Measurements from ENCODE around the gene MLPH. TPM values are rescaled to one million over a fixed set of nuclear protein-coding genes. Genes with fewer than 3 reads are reported as not detected.

MLPH gene
- total and polyA plus RNA-seq, 2 donors (not counting 1 experiment from before 2014, with no cell fraction given), result not detected

DNA sequence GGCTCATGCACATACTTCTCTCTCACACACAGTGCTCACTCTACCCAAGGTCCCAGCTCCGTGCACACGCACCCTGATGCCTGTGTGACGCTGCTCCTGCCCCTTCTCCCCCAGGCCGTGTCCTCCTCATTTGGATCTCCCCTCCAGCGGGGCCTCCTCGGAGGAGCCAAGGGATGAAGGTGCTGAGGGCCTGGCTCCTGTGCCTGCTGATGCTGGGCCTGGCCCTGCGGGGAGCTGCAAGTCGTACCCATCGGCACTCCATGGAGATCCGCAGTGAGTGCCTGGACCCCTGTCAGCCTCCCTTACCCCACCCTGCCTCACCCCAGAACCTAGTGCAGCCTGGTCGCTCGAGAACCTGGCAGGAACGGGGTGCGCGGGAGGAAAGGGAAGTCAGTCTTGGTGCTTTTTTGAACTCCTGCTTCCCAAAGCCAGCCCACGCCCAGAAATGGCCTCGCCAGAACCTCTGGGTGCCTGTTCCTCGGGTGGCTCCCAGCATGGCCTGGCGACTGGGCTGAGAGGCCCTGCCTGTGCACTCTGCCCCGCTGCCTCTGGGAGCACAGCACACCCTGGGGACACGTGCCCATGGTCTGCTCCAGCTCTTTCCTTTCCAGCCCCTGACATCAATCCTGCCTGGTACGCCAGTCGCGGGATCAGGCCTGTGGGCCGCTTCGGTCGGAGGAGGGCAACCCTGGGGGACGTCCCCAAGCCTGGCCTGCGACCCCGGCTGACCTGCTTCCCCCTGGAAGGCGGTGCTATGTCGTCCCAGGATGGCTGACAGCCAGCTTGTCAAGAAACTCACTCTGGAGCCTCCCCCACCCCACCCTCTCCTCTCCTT lies 79.6 kb downstream of the MLPH start, which contains the start of gene PRLH:
Gene PRLH, plus strand, starts transcription at position 174 of the 835 bp plus-strand sequence. Its CDS starts 0 bp downstream, at position 174.
- ATAC-seq (ENCODE audit: low read depth) (no peak), DNase-seq (no peak)
- Mint-ChIP-seq H3K27me3 (peaks cover 16% of the 10 kb centered on the region), H3K9me3 (ENCODE audit: insufficient read depth) (peaks cover 4% of the 10 kb centered on the region), H3K4me1 (peaks cover under 1% of the 10 kb centered on the region), H3K4me3 (no peak within 1 kb of the TSS), H3K27ac (no peak within 1 kb of the TSS)
- H3K9ac ChIP-seq (ENCODE audit: low read length), result no peak within 1 kb of the TSS
- H3K79me2 ChIP-seq (ENCODE audit: control insufficient read depth, insufficient read depth, low read length), result no peaks in the 10 kb centered on the region
- H3K27ac ChIP-seq (ENCODE audit: low read length in 2 of 2), result no peak within 1 kb of the TSS
- 80% methylated on average over 27 of the region's 32 CpGs for WGBS (ENCODE audit: insufficient coverage)
- ChIA-PET CTCF (interaction anchor here (0.8 to 1.2 kb wide), 2 partner anchors 10 to 54 kb away, joined by 3 read pairs; no protein-coding TSS in a partner anchor), POLR2A (no interaction called here)
- H3K9me3 ChIP-seq (ENCODE audit: control extremely low read depth in 1 of 3, control insufficient read depth in 2 of 3, insufficient read depth in 1 of 3, low read length in 2 of 3), result peaks cover 0 to 11% (median 3%) of the 10 kb centered on the region in 3 donors
- no peak within 1 kb of the TSS for H3K4me2 ChIP-seq (replicated peaks; ENCODE audit: low read depth, low read length, poor library complexity, severe bottlenecking)
- no peak within 1 kb of the TSS for H2AFZ ChIP-seq (ENCODE audit: insufficient read depth, low read depth, low read length, poor library complexity, severe bottlenecking)
- H3K27me3 ChIP-seq (replicated peaks in 1 of 4; ENCODE audit: control extremely low read depth in 1 of 4, control insufficient read depth in 3 of 4, insufficient read depth in 4 of 4, low read length in 3 of 4), result peaks cover 0 to 13% (median 2%) of the 10 kb centered on the region in 4 experiments
- intact Hi-C loops (cut with micrococcal nuclease), result no loop called here
- no peaks in the 10 kb centered on the region for H4K20me1 ChIP-seq (ENCODE audit: control insufficient read depth, insufficient read depth, low read length, poor library complexity, severe bottlenecking)
- no peak within 1 kb of the TSS for H3K4me3 ChIP-seq (ENCODE audit: control extremely low read depth in 1 of 5, extremely low read depth in 1 of 5, insufficient read depth in 1 of 5, low read depth in 2 of 5, low read length in 4 of 5)
- no peaks in the 10 kb centered on the region for H3K36me3 ChIP-seq (replicated peaks in 1 of 2; ENCODE audit: control extremely low read depth in 1 of 2, control insufficient read depth in 1 of 2, extremely low read depth in 1 of 2, insufficient read depth in 2 of 2, low read length in 1 of 2)
- H3K4me1 ChIP-seq (ENCODE audit: control insufficient read depth in 2 of 2, insufficient read depth in 2 of 2, low read length in 2 of 2), result peaks cover 0 to under 1% of the 10 kb centered on the region in 2 donors
- TF ChIP-seq, protein P1, sequence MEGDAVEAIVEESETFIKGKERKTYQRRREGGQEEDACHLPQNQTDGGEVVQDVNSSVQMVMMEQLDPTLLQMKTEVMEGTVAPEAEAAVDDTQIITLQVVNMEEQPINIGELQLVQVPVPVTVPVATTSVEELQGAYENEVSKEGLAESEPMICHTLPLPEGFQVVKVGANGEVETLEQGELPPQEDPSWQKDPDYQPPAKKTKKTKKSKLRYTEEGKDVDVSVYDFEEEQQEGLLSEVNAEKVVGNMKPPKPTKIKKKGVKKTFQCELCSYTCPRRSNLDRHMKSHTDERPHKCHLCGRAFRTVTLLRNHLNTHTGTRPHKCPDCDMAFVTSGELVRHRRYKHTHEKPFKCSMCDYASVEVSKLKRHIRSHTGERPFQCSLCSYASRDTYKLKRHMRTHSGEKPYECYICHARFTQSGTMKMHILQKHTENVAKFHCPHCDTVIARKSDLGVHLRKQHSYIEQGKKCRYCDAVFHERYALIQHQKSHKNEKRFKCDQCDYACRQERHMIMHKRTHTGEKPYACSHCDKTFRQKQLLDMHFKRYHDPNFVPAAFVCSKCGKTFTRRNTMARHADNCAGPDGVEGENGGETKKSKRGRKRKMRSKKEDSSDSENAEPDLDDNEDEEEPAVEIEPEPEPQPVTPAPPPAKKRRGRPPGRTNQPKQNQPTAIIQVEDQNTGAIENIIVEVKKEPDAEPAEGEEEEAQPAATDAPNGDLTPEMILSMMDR (IDR thresholded peaks at IDR 0.05), result no peak
- no peak for TF ChIP-seq EZH2 (IDR thresholded peaks at IDR 0.05; ENCODE audit: borderline replicate concordance, insufficient read depth, low read depth, low read length, poor library complexity, severe bottlenecking)

All from B cell (primary cell).